Gastrocnemius medialis (tissue), 4 donors: ENCODE results near the gene VCL.

Experiments used
- CTCF ChIP-seq, 5 experiments: fragments of 450-650 bp in 3 of 5; fragments of 200-600 bp in 2 of 5; sonication (generic) in 2 of 5; IDR thresholded peaks in 4 of 5; conservative IDR thresholded peaks in 1 of 5; 1 replicate in 4 of 5; 2 replicates in 1 of 5; pipeline ENCODE4 v1.5.1; 2016 to 2019; ENCODE audit warnings: antibody characterized with exemption in 5 of 5, mild to moderate bottlenecking in 3 of 5, moderate library complexity in 3 of 5
- POLR2A ChIP-seq, 2 donors: fragments of 450-650 bp; IDR thresholded peaks; one replicate each; pipeline ENCODE4 v1.6.1; 2017; ENCODE audit warnings: antibody characterized with exemption in 2 of 2, mild to moderate bottlenecking in 2 of 2, moderate library complexity in 2 of 2

- TF ChIP-seq CTCF (IDR thresholded peaks at IDR 0.05 in 4 of 5, conservative IDR thresholded peaks at IDR 0.05 in 1 of 5) (no peak), POLR2A (IDR thresholded peaks at IDR 0.05) (no peak)
These were observed 154.2 kb downstream of the VCL start for GRCh38 chr10:74151879-74152722.
